Panc1 (cell line): ENCODE measurements around the gene PDPN. TPM values are rescaled to one million over a fixed set of nuclear protein-coding genes. Genes with fewer than 3 reads are reported as not detected.

ENCODE experiments used
- ATAC-seq: fragments of 200-7000 bp; cut with Tn5 transposase; 2 replicates; pipeline ENCODE4 v1.9.1; 2020; ENCODE audit warnings: mild to moderate bottlenecking, moderate library complexity
- BruUV-seq: library from RNA; stranded (reverse); fragments of 400-500 nt; replicated peaks from 2 replicates; lab custom pipeline; 2021; lab: Mats Ljungman, UMichigan
- CTCF ChIA-PET: fragments of 300-600 bp; sonication (Branson Sonifier 250); formaldehyde crosslinking; loops from one replicate; lab custom pipeline; 2022; ENCODE audit warnings: antibody characterized with exemption; lab: Charles Lee
- POLR2A ChIA-PET: fragments of 300-600 bp; sonication (Branson Sonifier 250); formaldehyde crosslinking; loops from one replicate; lab custom pipeline; 2022; ENCODE audit warnings: antibody characterized with exemption; lab: Charles Lee
- DNase-seq: peaks from one replicate; pipeline ENCODE4 v3.0.0-alpha.2; 2010; ENCODE audit warnings: low read depth, low spot score
- H3K27ac ChIP-seq: 2 replicates; pipeline ENCODE4 v1.5.1; 2011; ENCODE audit warnings: mild to moderate bottlenecking, low read length, inconsistent platforms
- H3K27me3 ChIP-seq: fragments of 200-500 bp; sonication (Bioruptor generic); 2 replicates; pipeline ENCODE4 v1.6.0; 2014; ENCODE audit warnings: low read length, inconsistent platforms; ENCODE audit not compliant: control insufficient read depth, insufficient read depth
- H3K36me3 ChIP-seq: fragments of 200-500 bp; sonication (Bioruptor generic); 2 replicates; pipeline ENCODE4 v1.5.1; 2014; ENCODE audit warnings: inconsistent platforms, mild to moderate bottlenecking, low read length, moderate library complexity; ENCODE audit not compliant: control insufficient read depth, insufficient read depth
- H3K4me1 ChIP-seq: 2 replicates; pipeline ENCODE4 v1.5.1; 2011; ENCODE audit warnings: inconsistent platforms, mild to moderate bottlenecking, low read length, moderate library complexity; ENCODE audit not compliant: control insufficient read depth, insufficient read depth
- H3K4me3 ChIP-seq, 2 experiments: 2 replicates each; pipeline ENCODE4 v1.5.1; 2011 to 2012; ENCODE audit warnings: low read depth in 2 of 2, low read length in 2 of 2, mild to moderate bottlenecking in 2 of 2, inconsistent platforms in 1 of 2, moderate library complexity in 1 of 2
- H3K9me3 ChIP-seq: fragments of 200-500 bp; sonication (Bioruptor generic); 2 replicates; pipeline ENCODE4 v1.5.1; 2014; ENCODE audit warnings: low read depth, mild to moderate bottlenecking, inconsistent platforms, low read length, moderate library complexity; ENCODE audit not compliant: control insufficient read depth, insufficient read depth
- CTCF ChIP-seq: fragments of 450-650 bp; IDR thresholded peaks from 2 replicates; pipeline ENCODE4 v1.5.1; 2017; ENCODE audit warnings: mild to moderate bottlenecking
- POLR2AphosphoS5 ChIP-seq: IDR thresholded peaks from 2 replicates; pipeline ENCODE4 v1.6.1; 2012; ENCODE audit warnings: mild to moderate bottlenecking, low read depth, low read length, moderate library complexity
- SIN3A ChIP-seq: IDR thresholded peaks from 2 replicates; pipeline ENCODE4 v1.6.1; 2012; ENCODE audit warnings: low read depth, mild to moderate bottlenecking, low read length, moderate library complexity, borderline replicate concordance; ENCODE audit not compliant: insufficient read depth
- TCF7L2 ChIP-seq: IDR thresholded peaks from 2 replicates; pipeline ENCODE4 v1.6.1; 2011; ENCODE audit warnings: mild to moderate bottlenecking, low read depth, low read length, inconsistent platforms
- in situ Hi-C: cut with HindIII; loops from 2 replicates; pipeline ENCODE4 v1.10.0; 2016; ENCODE audit warnings: low sequenced_read_pairs, low pct_unique_long_range_greater_than_20kb
- intact Hi-C: fragments of 100-400 bp; cut with micrococcal nuclease; formaldehyde crosslinking; loops from one replicate; pipeline ENCODE4 v1.10.0; 2022; ENCODE audit not compliant: unreplicated experiment
- total RNA-seq: library from RNA; stranded (reverse); gene quantifications from one replicate; pipeline ENCODE4 v1.2.1, GENCODE V29; 2021; ENCODE audit not compliant: unreplicated experiment
- TF ChIP-seq, protein P1 (sequence below), 2 experiments: IDR thresholded peaks; 2 replicates each; pipeline ENCODE4 v1.6.1; 2011 to 2012; ENCODE audit warnings: low read depth in 2 of 2, control low read depth in 1 of 2, low read length in 1 of 2, mild to moderate bottlenecking in 1 of 2, moderate library complexity in 1 of 2; ENCODE audit not compliant: insufficient read depth in 1 of 2

PDPN gene
- total RNA-seq, 1 experiment from 2014 or later = 0.28 TPM

DNA sequence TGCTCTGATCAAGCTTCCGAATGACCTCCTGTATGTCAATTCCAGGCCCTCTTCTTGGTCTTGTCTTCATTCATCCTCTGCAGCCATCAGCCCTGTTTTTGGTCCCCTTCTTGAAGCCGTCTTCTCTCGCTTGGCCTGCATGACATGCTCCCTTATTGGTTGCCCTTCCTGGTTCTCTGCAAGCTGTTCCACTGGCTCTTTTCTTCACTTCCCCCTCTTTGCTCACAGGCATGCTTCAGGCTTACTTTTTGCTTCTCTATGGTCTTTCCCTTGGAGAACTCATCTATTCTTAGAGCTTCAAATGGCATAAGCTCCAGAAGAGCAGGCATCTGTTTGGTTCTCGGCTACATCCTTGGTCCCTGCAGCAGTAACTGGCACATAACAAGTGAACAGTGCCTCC, 38.8 kb downstream of the PDPN start:
- in situ Hi-C loops = no loop called here

GRCh38 chr1:13623021-13623637, 39.5 kb downstream of the PDPN start:
- Histone ChIP-seq H3K27ac (no peak overlapping the region), H3K4me1 (no peaks in the 10 kb centered on the region), H3K27me3 (no peaks in the 10 kb centered on the region), H3K36me3 (no peaks in the 10 kb centered on the region), H3K9me3 (no peaks in the 10 kb centered on the region), H3K4me3 (no peak overlapping the region)
- in situ Hi-C loops (no loop called here), intact Hi-C loops (no loop called here)
- ATAC-seq (no peak), DNase-seq (no peak)
- ChIA-PET POLR2A (no interaction called here), CTCF (no interaction called here)
- TF ChIP-seq SIN3A (no peak), POLR2AphosphoS5 (no peak), CTCF (no peak), TCF7L2 (no peak)
- TF ChIP-seq, protein P1, sequence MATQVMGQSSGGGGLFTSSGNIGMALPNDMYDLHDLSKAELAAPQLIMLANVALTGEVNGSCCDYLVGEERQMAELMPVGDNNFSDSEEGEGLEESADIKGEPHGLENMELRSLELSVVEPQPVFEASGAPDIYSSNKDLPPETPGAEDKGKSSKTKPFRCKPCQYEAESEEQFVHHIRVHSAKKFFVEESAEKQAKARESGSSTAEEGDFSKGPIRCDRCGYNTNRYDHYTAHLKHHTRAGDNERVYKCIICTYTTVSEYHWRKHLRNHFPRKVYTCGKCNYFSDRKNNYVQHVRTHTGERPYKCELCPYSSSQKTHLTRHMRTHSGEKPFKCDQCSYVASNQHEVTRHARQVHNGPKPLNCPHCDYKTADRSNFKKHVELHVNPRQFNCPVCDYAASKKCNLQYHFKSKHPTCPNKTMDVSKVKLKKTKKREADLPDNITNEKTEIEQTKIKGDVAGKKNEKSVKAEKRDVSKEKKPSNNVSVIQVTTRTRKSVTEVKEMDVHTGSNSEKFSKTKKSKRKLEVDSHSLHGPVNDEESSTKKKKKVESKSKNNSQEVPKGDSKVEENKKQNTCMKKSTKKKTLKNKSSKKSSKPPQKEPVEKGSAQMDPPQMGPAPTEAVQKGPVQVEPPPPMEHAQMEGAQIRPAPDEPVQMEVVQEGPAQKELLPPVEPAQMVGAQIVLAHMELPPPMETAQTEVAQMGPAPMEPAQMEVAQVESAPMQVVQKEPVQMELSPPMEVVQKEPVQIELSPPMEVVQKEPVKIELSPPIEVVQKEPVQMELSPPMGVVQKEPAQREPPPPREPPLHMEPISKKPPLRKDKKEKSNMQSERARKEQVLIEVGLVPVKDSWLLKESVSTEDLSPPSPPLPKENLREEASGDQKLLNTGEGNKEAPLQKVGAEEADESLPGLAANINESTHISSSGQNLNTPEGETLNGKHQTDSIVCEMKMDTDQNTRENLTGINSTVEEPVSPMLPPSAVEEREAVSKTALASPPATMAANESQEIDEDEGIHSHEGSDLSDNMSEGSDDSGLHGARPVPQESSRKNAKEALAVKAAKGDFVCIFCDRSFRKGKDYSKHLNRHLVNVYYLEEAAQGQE (IDR thresholded peaks at IDR 0.05; ENCODE audit: insufficient read depth in 1 of 2, low read depth in 2 of 2, low read length in 1 of 2) = no peak
- no TSS peak for BruUV-seq

More for the DNA sequence above, 38.8 kb downstream of the PDPN start:
- Histone ChIP-seq H3K27ac (no peak overlapping the region), H3K36me3 (no peaks in the 10 kb centered on the region), H3K4me1 (no peaks in the 10 kb centered on the region), H3K27me3 (no peaks in the 10 kb centered on the region), H3K9me3 (no peaks in the 10 kb centered on the region), H3K4me3 (no peak overlapping the region)
- CTCF ChIA-PET = no interaction called here
- BruUV-seq = no TSS peak
- ATAC-seq = no peak
- intact Hi-C loops = no loop called here
- TF ChIP-seq CTCF = no peak
- no peak for TF ChIP-seq TCF7L2
- no peak for TF ChIP-seq SIN3A
- TF ChIP-seq, protein P1 (IDR thresholded peaks at IDR 0.05; ENCODE audit: insufficient read depth in 1 of 2, low read depth in 2 of 2, low read length in 1 of 2) = no peak
- TF ChIP-seq POLR2AphosphoS5 = no peak
- POLR2A ChIA-PET = no interaction called here
- DNase-seq = no peak
